Bronchial epithelial cell (primary cell): ENCODE measurements around the gene PCDHB13. TPM values are rescaled to one million over a fixed set of nuclear protein-coding genes. Genes with fewer than 3 reads are reported as not detected.
A peak's percentile ranks its signal among the peaks of the same experiment; 100 is the strongest.
"Not testable (repeated sequence)": the region's sequence is repeated elsewhere in the genome, so short reads cannot be mapped to it uniquely, and the experiment has no call there.

Source experiments
- DNase-seq: peaks from one replicate; pipeline ENCODE4 v3.0.0-alpha.2; 2010; ENCODE audit warnings: low read depth
- FAIRE-seq: peaks from 2 replicates; lab custom pipeline; 2011; peaks lifted over from hg19 to GRCh38; lab: Jason Lieb, UNC
- H3K27me3 ChIP-seq: 2 replicates; pipeline ENCODE4 v1.5.1; 2011; ENCODE audit warnings: low read length; ENCODE audit not compliant: control insufficient read depth, insufficient read depth
- H3K36me3 ChIP-seq: 2 replicates; pipeline ENCODE4 v1.5.1; 2011; ENCODE audit warnings: low read length; ENCODE audit not compliant: control insufficient read depth, insufficient read depth
- H3K4me3 ChIP-seq: 2 replicates; pipeline ENCODE4 v1.5.1; 2011; ENCODE audit warnings: mild to moderate bottlenecking, low read depth, low read length, control low read depth
- total RNA-seq: library from RNA; depleted of rRNA; stranded (reverse); fragments of >200 nt; gene quantifications from 2 replicates; pipeline ENCODE4 v1.2.1, GENCODE V29; 2014
- TF ChIP-seq, protein P1 (sequence below): IDR thresholded peaks from 2 replicates; pipeline ENCODE4 v1.5.1; 2011; ENCODE audit warnings: mild to moderate bottlenecking, moderate library complexity, low read length, control low read depth, inconsistent platforms; ENCODE audit not compliant: insufficient read depth, severe bottlenecking

Gene PCDHB13
- total RNA-seq, 1 donor from 2014 or later = not detected

GRCh38 chr5:141196363-141196762, 17.4 kb upstream of the PCDHB13 start:
- DNase-seq (no peak), FAIRE-seq (no peak)
- Histone ChIP-seq H3K36me3 (no peaks in the 10 kb centered on the region), H3K4me3 (no peak overlapping the region), H3K27me3 (no peaks in the 10 kb centered on the region)
- TF ChIP-seq, protein P1, sequence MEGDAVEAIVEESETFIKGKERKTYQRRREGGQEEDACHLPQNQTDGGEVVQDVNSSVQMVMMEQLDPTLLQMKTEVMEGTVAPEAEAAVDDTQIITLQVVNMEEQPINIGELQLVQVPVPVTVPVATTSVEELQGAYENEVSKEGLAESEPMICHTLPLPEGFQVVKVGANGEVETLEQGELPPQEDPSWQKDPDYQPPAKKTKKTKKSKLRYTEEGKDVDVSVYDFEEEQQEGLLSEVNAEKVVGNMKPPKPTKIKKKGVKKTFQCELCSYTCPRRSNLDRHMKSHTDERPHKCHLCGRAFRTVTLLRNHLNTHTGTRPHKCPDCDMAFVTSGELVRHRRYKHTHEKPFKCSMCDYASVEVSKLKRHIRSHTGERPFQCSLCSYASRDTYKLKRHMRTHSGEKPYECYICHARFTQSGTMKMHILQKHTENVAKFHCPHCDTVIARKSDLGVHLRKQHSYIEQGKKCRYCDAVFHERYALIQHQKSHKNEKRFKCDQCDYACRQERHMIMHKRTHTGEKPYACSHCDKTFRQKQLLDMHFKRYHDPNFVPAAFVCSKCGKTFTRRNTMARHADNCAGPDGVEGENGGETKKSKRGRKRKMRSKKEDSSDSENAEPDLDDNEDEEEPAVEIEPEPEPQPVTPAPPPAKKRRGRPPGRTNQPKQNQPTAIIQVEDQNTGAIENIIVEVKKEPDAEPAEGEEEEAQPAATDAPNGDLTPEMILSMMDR = no peak

GRCh38 chr5:141199359-141200235, 14.1 kb upstream of the PCDHB13 start, which contains the start of gene PCDHB11:
Gene PCDHB11 (plus strand): TSS chr5:141199627. CDS start chr5:141199775, 148 bp downstream.
- TF ChIP-seq, protein P1 = no peak
- Histone ChIP-seq H3K36me3 (no peaks in the 10 kb centered on the region), H3K27me3 (no peaks in the 10 kb centered on the region), H3K4me3 (peak within 1 kb of the TSS; percentile 2)
- DNase-seq = no peak
- FAIRE-seq = no peak

DNA sequence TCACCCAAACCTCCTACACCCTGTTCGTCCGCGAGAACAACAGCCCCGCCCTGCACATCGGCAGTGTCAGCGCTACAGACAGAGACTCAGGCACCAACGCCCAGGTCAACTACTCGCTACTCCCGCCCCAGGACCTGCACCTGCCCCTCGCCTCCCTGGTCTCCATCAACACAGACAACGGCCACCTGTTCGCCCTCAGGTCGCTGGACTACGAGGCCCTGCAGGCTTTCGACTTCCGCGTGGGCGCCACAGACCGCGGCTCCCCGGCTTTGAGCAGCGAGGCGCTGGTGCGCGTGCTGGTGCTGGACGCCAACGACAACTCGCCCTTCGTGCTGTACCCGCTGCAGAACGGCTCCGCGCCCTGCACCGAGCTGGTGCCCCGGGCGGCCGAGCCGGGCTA, 12.6 kb upstream of the PCDHB13 start:
- FAIRE-seq, H3K27me3 ChIP-seq, H3K4me3 ChIP-seq, H3K36me3 ChIP-seq, DNase-seq: not testable (repeated sequence)

DNA sequence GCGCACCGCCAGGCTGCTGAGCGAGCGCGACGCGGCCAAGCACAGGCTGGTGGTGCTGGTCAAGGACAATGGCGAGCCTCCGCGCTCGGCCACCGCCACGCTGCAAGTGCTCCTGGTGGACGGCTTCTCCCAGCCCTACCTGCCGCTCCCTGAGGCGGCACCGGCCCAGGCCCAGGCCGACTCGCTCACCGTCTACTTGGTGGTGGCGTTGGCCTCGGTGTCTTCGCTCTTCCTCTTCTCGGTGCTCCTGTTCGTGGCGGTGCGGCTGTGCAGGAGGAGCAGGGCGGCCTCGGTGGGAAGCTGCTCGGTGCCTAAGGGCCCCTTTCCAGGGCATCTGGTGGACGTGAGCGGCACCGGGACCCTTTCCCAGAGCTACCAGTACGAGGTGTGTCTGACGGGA, 12.1 kb upstream of the PCDHB13 start:
- H3K36me3 ChIP-seq, H3K4me3 ChIP-seq, FAIRE-seq, H3K27me3 ChIP-seq, DNase-seq: not testable (repeated sequence)

- no peaks in the 10 kb centered on the region for H3K36me3 ChIP-seq
- DNase-seq (no peak), FAIRE-seq (no peak)
- TF ChIP-seq, protein P1 = no peak
- no peak within 1 kb of the TSS for H3K4me3 ChIP-seq
- no peaks in the 10 kb centered on the region for H3K27me3 ChIP-seq
Measured at GRCh38 chr5:141208478-141208877, 5.2 kb upstream of the PCDHB13 start, which contains the start of gene PCDHB12. Gene PCDHB12 (plus strand): TSS chr5:141208719. CDS start chr5:141208908, 189 bp downstream.

- not testable (repeated sequence) for FAIRE-seq
Measured at GRCh38 chr5:141210281-141210680, 3.4 kb upstream of the PCDHB13 start.

GRCh38 chr5:141210849-141211248, 2.9 kb upstream of the PCDHB13 start:
- not testable (repeated sequence) for H3K36me3 ChIP-seq, H3K27me3 ChIP-seq, DNase-seq, H3K4me3 ChIP-seq, FAIRE-seq

More at GRCh38 chr5:141210281-141210680, 3.4 kb upstream of the PCDHB13 start:
- not testable (repeated sequence) for H3K4me3 ChIP-seq, H3K27me3 ChIP-seq, DNase-seq, H3K36me3 ChIP-seq

- not testable (repeated sequence) for DNase-seq, H3K27me3 ChIP-seq, H3K4me3 ChIP-seq, FAIRE-seq, H3K36me3 ChIP-seq
Measured at GRCh38 chr5:141214583-141214982, 864 bp downstream of the PCDHB13 start.

DNA sequence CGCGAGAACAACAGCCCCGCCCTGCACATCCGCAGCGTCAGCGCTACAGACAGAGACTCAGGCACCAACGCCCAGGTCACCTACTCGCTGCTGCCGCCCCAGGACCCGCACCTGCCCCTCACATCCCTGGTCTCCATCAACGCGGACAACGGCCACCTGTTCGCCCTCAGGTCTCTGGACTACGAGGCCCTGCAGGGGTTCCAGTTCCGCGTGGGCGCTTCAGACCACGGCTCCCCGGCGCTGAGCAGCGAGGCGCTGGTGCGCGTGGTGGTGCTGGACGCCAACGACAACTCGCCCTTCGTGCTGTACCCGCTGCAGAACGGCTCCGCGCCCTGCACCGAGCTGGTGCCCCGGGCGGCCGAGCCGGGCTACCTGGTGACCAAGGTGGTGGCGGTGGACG, 1.8 kb downstream of the PCDHB13 start:
- not testable (repeated sequence) for H3K36me3 ChIP-seq, H3K27me3 ChIP-seq, DNase-seq, FAIRE-seq, H3K4me3 ChIP-seq

GRCh38 chr5:141216035-141216434, 2.3 kb downstream of the PCDHB13 start:
- not testable (repeated sequence) for H3K36me3 ChIP-seq, DNase-seq, FAIRE-seq, H3K4me3 ChIP-seq, H3K27me3 ChIP-seq
